K562 (cell line): ENCODE measurements around the gene DPY19L3. TPM values are rescaled to one million over a fixed set of nuclear protein-coding genes. Genes with fewer than 3 reads are reported as not detected.

Experiments used
- ATAC-seq: fragments of 200-7000 bp; cut with Tn5 transposase; 3 replicates; pipeline ENCODE4 v1.9.1; 2020; ENCODE audit warnings: moderate library complexity
- BruUV-seq: library from RNA; stranded (reverse); fragments of 400-500 nt; replicated peaks from 2 replicates; lab custom pipeline; 2021; lab: Mats Ljungman, UMichigan
- CTCF ChIA-PET: fragments of 300-600 bp; formaldehyde crosslinking; extraction: SDS; loops from one replicate; lab custom pipeline; 2021; ENCODE audit warnings: low intra/inter-chr PET ratio; lab: Yijun Ruan, JAX
- POLR2A ChIA-PET: fragments of 300-600, 350-650 bp; sonication (Branson Sonifier 250); formaldehyde crosslinking; extraction: SDS; loops from one replicate; lab custom pipeline; 2021; ENCODE audit warnings: antibody characterized with exemption, inconsistent platforms; lab: Yijun Ruan, JAX
- DNase-seq, 4 experiments: peaks; one replicate each; pipeline versions ENCODE4 v3.0.0 to v3.0.0-alpha.2; 2011 to 2018; ENCODE audit warnings: low spot score in 3 of 4, mixed read lengths in 3 of 4; ENCODE audit errors: extremely low read depth in 1 of 4
- FAIRE-seq: peaks from 2 replicates; lab custom pipeline; 2011; peaks lifted over from hg19 to GRCh38; lab: Jason Lieb, UNC
- H2AFZ ChIP-seq: 2 replicates; pipeline ENCODE4 v1.6.0; 2011; ENCODE audit warnings: low read depth, low read length, control low read depth, inconsistent platforms
- H3K27ac ChIP-seq: fragments of 200-600 bp; 3 replicates; pipeline ENCODE4 v1.8.0; 2011; ENCODE audit warnings: low read depth, mild to moderate bottlenecking, control low read depth, inconsistent platforms, low read length, moderate library complexity, mixed read lengths; ENCODE audit errors: extremely low read depth
- H3K27me3 ChIP-seq, 2 experiments: fragments of 300-600 bp in 1 of 2; 2 replicates in 1 of 2; 3 replicates in 1 of 2; pipeline versions ENCODE4 v1.6.0 to v1.8.0; 2011; ENCODE audit warnings: inconsistent platforms in 2 of 2, low read length in 2 of 2, mild to moderate bottlenecking in 1 of 2, mixed read lengths in 1 of 2, moderate library complexity in 1 of 2; ENCODE audit not compliant: control insufficient read depth in 2 of 2, insufficient read depth in 2 of 2
- H3K36me3 ChIP-seq: fragments of 300-600 bp; 3 replicates; pipeline ENCODE4 v1.8.0; 2011; ENCODE audit warnings: mild to moderate bottlenecking, low read length, inconsistent platforms; ENCODE audit not compliant: control insufficient read depth, insufficient read depth
- H3K4me1 ChIP-seq, 2 experiments: fragments of 200-600 bp in 1 of 2; replicated peaks in 1 of 2; 2 replicates in 1 of 2; 3 replicates in 1 of 2; pipeline versions ENCODE4 v1.5.1 to v1.8.0; 2011; ENCODE audit warnings: inconsistent platforms in 2 of 2, low read length in 2 of 2, mild to moderate bottlenecking in 1 of 2, mixed read lengths in 1 of 2, moderate library complexity in 1 of 2; ENCODE audit not compliant: control insufficient read depth in 2 of 2, insufficient read depth in 2 of 2
- H3K4me2 ChIP-seq: 2 replicates; pipeline ENCODE4 v1.6.1; 2011; ENCODE audit warnings: low read length, control low read depth, inconsistent platforms, mixed read lengths; ENCODE audit not compliant: insufficient read depth
- H3K4me3 ChIP-seq: fragments of 200-600 bp; sonication (generic), shearing (Covaris generic); 2 replicates; pipeline ENCODE4 v1.5.1; 2016; ENCODE audit warnings: control low read depth, inconsistent platforms
- H3K79me2 ChIP-seq: fragments of 200-600 bp; 3 replicates; pipeline ENCODE4 v1.8.0; 2011; ENCODE audit warnings: low read length, inconsistent platforms; ENCODE audit not compliant: control insufficient read depth, insufficient read depth
- H3K9ac ChIP-seq, 2 experiments: 2 replicates each; pipeline versions ENCODE4 v1.6.0 to v1.6.1; 2011; ENCODE audit warnings: low read depth in 2 of 2, low read length in 2 of 2, control low read depth in 1 of 2, inconsistent platforms in 1 of 2, mild to moderate bottlenecking in 1 of 2, mixed read lengths in 1 of 2; ENCODE audit not compliant: insufficient read depth in 1 of 2
- H3K9me1 ChIP-seq: one replicate; pipeline ENCODE4 v1.6.0; 2011; ENCODE audit warnings: inconsistent platforms, mild to moderate bottlenecking, low read length, moderate library complexity; ENCODE audit not compliant: control insufficient read depth, insufficient read depth
- H3K9me3 ChIP-seq: replicated peaks from 2 replicates; pipeline ENCODE4 v1.5.1; 2011; ENCODE audit warnings: low read depth, low read length, inconsistent platforms; ENCODE audit not compliant: control insufficient read depth, insufficient read depth
- H4K20me1 ChIP-seq: replicated peaks from 2 replicates; pipeline ENCODE4 v1.6.1; 2011; ENCODE audit warnings: low read length, inconsistent platforms, mixed read lengths; ENCODE audit not compliant: control insufficient read depth, insufficient read depth
- CBFA2T3 ChIP-seq: fragments of 450-650 bp; IDR thresholded peaks from 2 replicates; pipeline ENCODE4 v1.6.1; 2017
- CCAR2 ChIP-seq: fragments of 200-400 bp; formaldehyde crosslinking; IDR thresholded peaks from 2 replicates; pipeline ENCODE4 v1.6.1; 2017; ENCODE audit warnings: mild to moderate bottlenecking, low read depth, low read length
- CREM ChIP-seq: IDR thresholded peaks from 2 replicates; pipeline ENCODE4 v1.6.1; 2014; ENCODE audit warnings: antibody characterized with exemption, low read depth
- CTBP1 ChIP-seq: fragments of 450-650 bp; IDR thresholded peaks from 2 replicates; pipeline ENCODE4 v1.6.1; 2016; ENCODE audit warnings: borderline replicate concordance
- GATA2 ChIP-seq: sonication (generic); formaldehyde crosslinking; IDR thresholded peaks from 2 replicates; pipeline ENCODE4 v1.4.0; 2020; ENCODE audit warnings: mild to moderate bottlenecking, missing genetic modification reagents
- KAT2B ChIP-seq: IDR thresholded peaks from one replicate; pipeline ENCODE4 v1.6.1; 2012; ENCODE audit warnings: low read depth, mild to moderate bottlenecking, control low read depth, inconsistent platforms, low read length, moderate library complexity
- PCBP2 ChIP-seq: fragments of 200-400 bp; formaldehyde crosslinking; IDR thresholded peaks from 2 replicates; pipeline ENCODE4 v1.6.1; 2018; ENCODE audit warnings: low read length, low read depth, mild to moderate bottlenecking, moderate library complexity; ENCODE audit not compliant: poor library complexity, severe bottlenecking
- POLR2A ChIP-seq: fragments of 450-650 bp; conservative IDR thresholded peaks from 2 replicates; pipeline ENCODE4 v1.6.1; 2016
- POLR2G ChIP-seq: fragments of 200-400 bp; formaldehyde crosslinking; IDR thresholded peaks from 2 replicates; pipeline ENCODE4 v1.6.1; 2017; ENCODE audit warnings: low read depth, mild to moderate bottlenecking, antibody characterized with exemption, low read length, moderate library complexity
- PTTG1 ChIP-seq: fragments of 450-650 bp; IDR thresholded peaks from 2 replicates; pipeline ENCODE4 v1.6.1; 2016; ENCODE audit warnings: low read depth, mild to moderate bottlenecking, missing genetic modification characterization, missing compliant biosample characterization
- RNF2 ChIP-seq: sonication (generic); IDR thresholded peaks from 2 replicates; pipeline ENCODE4 v1.6.1; 2016
- SMARCC2 ChIP-seq: fragments of 450-650 bp; IDR thresholded peaks from 2 replicates; pipeline ENCODE4 v1.6.1; 2017; ENCODE audit warnings: antibody characterized with exemption, moderate library complexity, mild to moderate bottlenecking, low read depth
- TGIF2 ChIP-seq: sonication (generic); formaldehyde crosslinking; IDR thresholded peaks from 2 replicates; pipeline ENCODE4 v1.8.1; 2022; ENCODE audit warnings: mild to moderate bottlenecking, missing genetic modification reagents, moderate library complexity
- ZNF239 ChIP-seq: fragments of 250-450 bp; sonication (Bioruptor Pico); IDR thresholded peaks from 2 replicates; pipeline ENCODE4 v1.4.0; 2020; ENCODE audit warnings: mild to moderate bottlenecking
- WGBS: fragments of 100-300 bp; shearing (Covaris generic); methylation state at CpG from one replicate; pipeline ENCODE4 v1.1.6; 2016; ENCODE audit warnings: low coverage, mixed read lengths; ENCODE audit not compliant: insufficient coverage; ENCODE audit errors: missing lambda C conversion rate; 5-methylcytosine and 5-hydroxymethylcytosine counted together
- in situ Hi-C: fragments of 300-500 bp; cut with MboI; formaldehyde crosslinking; loops from 4 replicates; pipeline ENCODE4 v1.15.0; 2018; ENCODE audit warnings: inconsistent platforms, mixed read lengths
- intact Hi-C: fragments of 100-400 bp; cut with micrococcal nuclease; formaldehyde crosslinking; loops from 2 replicates; pipeline ENCODE4 v1.14.2; 2022
- polyA plus RNA-seq, 8 experiments: library from polyadenylated mRNA; depleted of rRNA in 4 of 8; stranded (reverse) in 5 of 8; unstranded in 3 of 8; fragments of >200 nt; fragmentation: Nextera tagmentation in 2 of 8; fragmentation: Illumina TruSeq in 1 of 8; extraction: Ambion mirVana in 2 of 8; extraction: Trizol in 1 of 8; gene quantifications; 2 replicates each; pipeline versions ENCODE4 v1.2.1 to v1.2.3, GENCODE V29; 2011 to 2014; ENCODE audit warnings: inconsistent platforms in 1 of 8, missing spikeins in 1 of 8
- total RNA-seq, 7 experiments: library from RNA; depleted of rRNA in 6 of 7; stranded (reverse); fragments of >200 nt in 6 of 7; fragmentation: Illumina TruSeq in 2 of 7; extraction: Trizol in 2 of 7; gene quantifications; 2 replicates each; pipeline versions ENCODE4 v1.2.1 to v1.2.3, GENCODE V29; 2011 to 2021; ENCODE audit warnings: low replicate concordance in 1 of 7
- TF ChIP-seq, protein P1 (sequence below): fragments of 250-450 bp; sonication (Bioruptor Pico); IDR thresholded peaks from 2 replicates; pipeline ENCODE4 v1.4.0; 2020; ENCODE audit warnings: mild to moderate bottlenecking, moderate library complexity
- TF ChIP-seq, protein P2 (sequence below): sonication (generic); formaldehyde crosslinking; IDR thresholded peaks from 2 replicates; pipeline ENCODE4 v1.8.1; 2023; ENCODE audit warnings: mild to moderate bottlenecking, missing genetic modification reagents
- TF ChIP-seq, protein P3 (sequence below): sonication (generic); formaldehyde crosslinking; IDR thresholded peaks from 2 replicates; pipeline ENCODE4 v1.8.0; 2022; ENCODE audit warnings: mild to moderate bottlenecking, low read depth, missing genetic modification reagents
- TF ChIP-seq, protein P4 (sequence below), 2 experiments: fragments of 450-650 bp in 1 of 2; sonication (generic) in 1 of 2; formaldehyde crosslinking; conservative IDR thresholded peaks; 2 replicates each; pipeline versions ENCODE4 v1.4.0 to v1.8.1; 2020 to 2022; ENCODE audit warnings: mild to moderate bottlenecking in 1 of 2, missing genetic modification reagents in 1 of 2

DPY19L3 gene
- total and polyA plus RNA-seq, 9 of the 15 experiments (the other 6 are each of a cell fraction or from before 2014, with no cell fraction given), result 4.7 to 39.2 (median 22.0) TPM

DNA sequence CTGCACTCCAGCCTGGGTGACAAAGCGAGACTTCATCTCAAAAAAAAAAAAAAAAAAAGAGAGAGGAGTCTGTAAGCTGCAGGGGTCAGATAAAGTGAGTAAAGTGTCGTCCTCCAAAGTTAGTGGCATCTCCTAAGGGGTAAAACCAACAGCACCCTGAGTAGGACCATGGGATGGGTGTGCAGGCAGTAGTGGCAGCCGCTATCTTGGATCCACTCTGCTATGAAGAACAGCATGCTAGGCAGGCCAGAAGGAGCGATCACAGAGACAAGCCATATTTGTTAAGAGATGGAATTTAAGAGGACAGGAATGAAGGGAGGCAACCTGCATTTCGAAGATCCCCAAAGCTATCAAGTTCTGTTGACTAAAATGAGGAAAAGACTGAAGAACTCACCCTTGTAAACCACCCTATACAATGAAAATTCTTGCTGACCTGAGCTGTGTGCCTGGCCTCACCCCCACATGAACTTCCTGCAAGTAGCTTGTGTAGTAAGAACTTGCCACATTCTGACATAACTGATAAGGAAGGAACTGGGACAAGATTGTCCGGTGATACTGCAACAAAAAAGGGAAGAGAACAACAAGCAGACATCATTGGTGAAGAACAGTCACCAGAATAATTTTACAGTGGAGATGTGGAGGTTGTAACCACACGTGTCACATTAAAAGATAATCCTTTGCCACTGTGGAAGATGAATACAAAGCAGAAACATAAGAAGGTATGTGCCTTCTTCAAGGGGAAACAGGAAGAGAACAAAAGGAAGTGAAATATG is 16.2 kb downstream of the DPY19L3 start:
- H3K79me2 ChIP-seq, result peaks cover 26% of the 10 kb centered on the region; the same call in 2 of the 3 replicates
- H3K4me3 ChIP-seq, result no peak overlapping the region
- ChIA-PET POLR2A (interaction anchor here (0.7 to 0.8 kb wide), 3 partner anchors 9 to 315 kb away, joined by 3 read pairs; no protein-coding TSS in a partner anchor), CTCF (no interaction called here)
- H3K9ac ChIP-seq, result peak overlapping the region in 1 of 2 experiments; percentile 62; a peak in 2 of 4 replicates
- peak overlapping the region; percentile 85 for H3K27ac ChIP-seq
- ATAC-seq (peak; percentile 89), DNase-seq (peak; percentile 28 to 82 (median 53)), FAIRE-seq (peak; percentile 92)
- peaks cover 26 to 31% of the 10 kb centered on the region in 2 experiments for H3K4me1 ChIP-seq
- in situ Hi-C loops, result no loop called here
- no peaks in the 10 kb centered on the region for H3K9me3 ChIP-seq
- peak overlapping the region; percentile 66 for H3K4me2 ChIP-seq
- peaks cover 39% of the 10 kb centered on the region for H3K36me3 ChIP-seq
- H2AFZ ChIP-seq, result peak overlapping the region; percentile 73
- intact Hi-C loops, result loop anchor here (2.0 kb wide), 1 partner anchor 17 kb away; the partner anchor contains the start of gene DPY19L3
- no peaks in the 10 kb centered on the region for H4K20me1 ChIP-seq
- under 1% methylated on average over 6 of the region's 7 CpGs for WGBS
- BruUV-seq, result TSS peak; percentile 30
- no peaks in the 10 kb centered on the region for H3K9me1 ChIP-seq
- H3K27me3 ChIP-seq, result no peaks in the 10 kb centered on the region
- no peak for TF ChIP-seq PTTG1 (tag)
- peak; percentile 88 for TF ChIP-seq RNF2
- TF ChIP-seq CCAR2, result no peak
- TF ChIP-seq, protein P1, sequence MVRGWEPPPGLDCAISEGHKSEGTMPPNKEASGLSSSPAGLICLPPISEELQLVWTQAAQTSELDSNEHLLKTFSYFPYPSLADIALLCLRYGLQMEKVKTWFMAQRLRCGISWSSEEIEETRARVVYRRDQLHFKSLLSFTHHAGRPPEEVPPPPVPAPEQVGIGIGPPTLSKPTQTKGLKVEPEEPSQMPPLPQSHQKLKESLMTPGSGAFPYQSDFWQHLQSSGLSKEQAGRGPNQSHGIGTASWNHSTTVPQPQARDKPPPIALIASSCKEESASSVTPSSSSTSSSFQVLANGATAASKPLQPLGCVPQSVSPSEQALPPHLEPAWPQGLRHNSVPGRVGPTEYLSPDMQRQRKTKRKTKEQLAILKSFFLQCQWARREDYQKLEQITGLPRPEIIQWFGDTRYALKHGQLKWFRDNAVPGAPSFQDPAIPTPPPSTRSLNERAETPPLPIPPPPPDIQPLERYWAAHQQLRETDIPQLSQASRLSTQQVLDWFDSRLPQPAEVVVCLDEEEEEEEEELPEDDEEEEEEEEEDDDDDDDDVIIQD, result no peak
- TF ChIP-seq POLR2G, result no peak
- peak; percentile 85 for TF ChIP-seq CBFA2T3
- peak; percentile 61; the same call in 1 of the 2 replicates for TF ChIP-seq SMARCC2
- no peak for TF ChIP-seq ZNF239
- TF ChIP-seq CREM, result peak; percentile 60
- TF ChIP-seq, protein P2, sequence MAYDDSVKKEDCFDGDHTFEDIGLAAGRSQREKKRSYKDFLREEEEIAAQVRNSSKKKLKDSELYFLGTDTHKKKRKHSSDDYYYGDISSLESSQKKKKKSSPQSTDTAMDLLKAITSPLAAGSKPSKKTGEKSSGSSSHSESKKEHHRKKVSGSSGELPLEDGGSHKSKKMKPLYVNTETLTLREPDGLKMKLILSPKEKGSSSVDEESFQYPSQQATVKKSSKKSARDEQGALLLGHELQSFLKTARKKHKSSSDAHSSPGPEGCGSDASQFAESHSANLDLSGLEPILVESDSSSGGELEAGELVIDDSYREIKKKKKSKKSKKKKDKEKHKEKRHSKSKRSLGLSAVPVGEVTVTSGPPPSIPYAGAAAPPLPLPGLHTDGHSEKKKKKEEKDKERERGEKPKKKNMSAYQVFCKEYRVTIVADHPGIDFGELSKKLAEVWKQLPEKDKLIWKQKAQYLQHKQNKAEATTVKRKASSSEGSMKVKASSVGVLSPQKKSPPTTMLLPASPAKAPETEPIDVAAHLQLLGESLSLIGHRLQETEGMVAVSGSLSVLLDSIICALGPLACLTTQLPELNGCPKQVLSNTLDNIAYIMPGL (CRISPR knock-in tag), result no peak
- TF ChIP-seq, protein P3, sequence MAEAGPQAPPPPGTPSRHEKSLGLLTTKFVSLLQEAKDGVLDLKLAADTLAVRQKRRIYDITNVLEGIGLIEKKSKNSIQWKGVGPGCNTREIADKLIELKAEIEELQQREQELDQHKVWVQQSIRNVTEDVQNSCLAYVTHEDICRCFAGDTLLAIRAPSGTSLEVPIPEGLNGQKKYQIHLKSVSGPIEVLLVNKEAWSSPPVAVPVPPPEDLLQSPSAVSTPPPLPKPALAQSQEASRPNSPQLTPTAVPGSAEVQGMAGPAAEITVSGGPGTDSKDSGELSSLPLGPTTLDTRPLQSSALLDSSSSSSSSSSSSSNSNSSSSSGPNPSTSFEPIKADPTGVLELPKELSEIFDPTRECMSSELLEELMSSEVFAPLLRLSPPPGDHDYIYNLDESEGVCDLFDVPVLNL (CRISPR knock-in tag), result no peak
- peak; percentile 87 for TF ChIP-seq GATA2
- no peak for TF ChIP-seq KAT2B
- TF ChIP-seq PCBP2, result no peak
- no peak for TF ChIP-seq POLR2A
- peak; percentile 74; the same call in 1 of the 2 replicates for TF ChIP-seq CTBP1
- no peak for TF ChIP-seq TGIF2
- TF ChIP-seq, protein P4, sequence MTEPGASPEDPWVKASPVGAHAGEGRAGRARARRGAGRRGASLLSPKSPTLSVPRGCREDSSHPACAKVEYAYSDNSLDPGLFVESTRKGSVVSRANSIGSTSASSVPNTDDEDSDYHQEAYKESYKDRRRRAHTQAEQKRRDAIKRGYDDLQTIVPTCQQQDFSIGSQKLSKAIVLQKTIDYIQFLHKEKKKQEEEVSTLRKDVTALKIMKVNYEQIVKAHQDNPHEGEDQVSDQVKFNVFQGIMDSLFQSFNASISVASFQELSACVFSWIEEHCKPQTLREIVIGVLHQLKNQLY (CRISPR knock-in tag; conservative IDR thresholded peaks at IDR 0.05), result no peak
